IMR-90 (cell line): ENCODE results near the gene ESR2. TPM values are rescaled to one million over a fixed set of nuclear protein-coding genes. Genes with fewer than 3 reads are reported as not detected.

Experiments used
- ATAC-seq: fragments of 200-7000 bp; cut with Tn5 transposase; 2 replicates; pipeline ENCODE4 v1.9.1; 2020; ENCODE audit warnings: low read depth, mild to moderate bottlenecking, moderate library complexity
- BruUV-seq: library from RNA; stranded (reverse); fragments of 400-500 nt; replicated peaks from 2 replicates; lab custom pipeline; 2021; lab: Mats Ljungman, UMichigan
- CTCF ChIA-PET: fragments of 300-600 bp; formaldehyde crosslinking; extraction: SDS; loops from one replicate; lab custom pipeline; 2021; ENCODE audit warnings: antibody characterized with exemption; lab: Yijun Ruan, JAX
- POLR2A ChIA-PET: fragments of 300-600 bp; sonication (Branson Sonifier 250); formaldehyde crosslinking; loops from one replicate; lab custom pipeline; 2022; ENCODE audit warnings: antibody characterized with exemption; ENCODE audit not compliant: unreplicated experiment; lab: Charles Lee
- DNase-seq: peaks from one replicate; pipeline ENCODE4 v3.0.0; 2013
- H2AFZ ChIP-seq: replicated peaks from 2 replicates; pipeline ENCODE3; 2013; ENCODE audit warnings: low read length, mild to moderate bottlenecking; ENCODE audit not compliant: poor library complexity
- H2AK5ac ChIP-seq: 2 replicates; pipeline ENCODE4 v1.6.1; 2013; ENCODE audit warnings: low read depth, low read length, inconsistent platforms
- H2AK9ac ChIP-seq: replicated peaks from 2 replicates; pipeline ENCODE3; 2013; ENCODE audit warnings: mild to moderate bottlenecking, low read depth, low read length, moderate library complexity; ENCODE audit not compliant: poor library complexity
- H2BK120ac ChIP-seq: 2 replicates; pipeline ENCODE4 v1.6.1; 2013; ENCODE audit warnings: low read depth, low read length, inconsistent platforms
- H2BK15ac ChIP-seq: 3 replicates; pipeline ENCODE4 v1.6.1; 2013; ENCODE audit warnings: low read depth, low read length, inconsistent platforms
- H2BK20ac ChIP-seq: 2 replicates; pipeline ENCODE4 v1.6.1; 2013; ENCODE audit warnings: low read depth, mild to moderate bottlenecking, inconsistent platforms, low read length, moderate library complexity
- H2BK5ac ChIP-seq: 2 replicates; pipeline ENCODE4 v1.6.1; 2013; ENCODE audit warnings: mild to moderate bottlenecking, low read depth, low read length, inconsistent platforms; ENCODE audit not compliant: poor library complexity, severe bottlenecking
- H3K14ac ChIP-seq: replicated peaks from 2 replicates; pipeline ENCODE4 v1.6.1; 2013; ENCODE audit warnings: low read depth, low read length, inconsistent platforms
- H3K18ac ChIP-seq: 2 replicates; pipeline ENCODE4 v1.6.1; 2013; ENCODE audit warnings: low read depth, low read length, control low read depth
- H3K23ac ChIP-seq: 2 replicates; pipeline ENCODE4 v1.6.1; 2013; ENCODE audit warnings: low read depth, low read length, inconsistent platforms
- H3K27ac ChIP-seq: 2 replicates; pipeline ENCODE4 v1.5.1; 2013; ENCODE audit warnings: mild to moderate bottlenecking, control low read depth, low read length; ENCODE audit not compliant: insufficient read depth
- H3K27me3 ChIP-seq: 2 replicates; pipeline ENCODE4 v1.6.1; 2013; ENCODE audit warnings: low read length; ENCODE audit not compliant: control insufficient read depth, insufficient read depth
- H3K36me3 ChIP-seq: 2 replicates; pipeline ENCODE4 v1.6.1; 2013; ENCODE audit warnings: low read length, mixed read lengths; ENCODE audit not compliant: control insufficient read depth, insufficient read depth
- H3K4ac ChIP-seq: 2 replicates; pipeline ENCODE4 v1.6.1; 2013; ENCODE audit warnings: low read depth, low read length, inconsistent platforms
- H3K4me1 ChIP-seq: 2 replicates; pipeline ENCODE4 v1.6.1; 2013; ENCODE audit warnings: low read length, mixed read lengths; ENCODE audit not compliant: control insufficient read depth, insufficient read depth
- H3K4me2 ChIP-seq: 2 replicates; pipeline ENCODE4 v1.6.1; 2013; ENCODE audit warnings: low read depth, mild to moderate bottlenecking, control low read depth, low read length, moderate library complexity
- H3K4me3 ChIP-seq: 2 replicates; pipeline ENCODE4 v1.5.1; 2013; ENCODE audit warnings: low read depth, mild to moderate bottlenecking, control low read depth, low read length, moderate library complexity; ENCODE audit not compliant: insufficient read depth
- H3K56ac ChIP-seq: 2 replicates; pipeline ENCODE4 v1.6.1; 2013; ENCODE audit warnings: low read length, inconsistent platforms; ENCODE audit not compliant: insufficient read depth; ENCODE audit errors: extremely low read depth
- H3K79me1 ChIP-seq, 2 experiments: 2 replicates each; pipeline ENCODE4 v1.6.1; 2013; ENCODE audit warnings: low read length in 2 of 2, inconsistent platforms in 1 of 2, low read depth in 1 of 2
- H3K9ac ChIP-seq: 2 replicates; pipeline ENCODE4 v1.6.1; 2013; ENCODE audit warnings: low read depth, low read length, control low read depth
- H3K9me1 ChIP-seq: 2 replicates; pipeline ENCODE4 v1.6.1; 2013; ENCODE audit warnings: low read length, inconsistent platforms; ENCODE audit not compliant: insufficient read depth
- H3K9me3 ChIP-seq: 2 replicates; pipeline ENCODE4 v1.6.1; 2013; ENCODE audit warnings: low read length; ENCODE audit not compliant: control insufficient read depth, insufficient read depth
- H4K20me1 ChIP-seq: 2 replicates; pipeline ENCODE4 v1.6.1; 2013; ENCODE audit warnings: low read length, inconsistent platforms; ENCODE audit not compliant: insufficient read depth
- H4K5ac ChIP-seq: 2 replicates; pipeline ENCODE4 v1.6.1; 2013; ENCODE audit warnings: mild to moderate bottlenecking, low read depth, low read length, control low read depth
- H4K8ac ChIP-seq, 2 experiments: 2 replicates each; pipeline ENCODE4 v1.6.1; 2013; ENCODE audit warnings: low read depth in 2 of 2, low read length in 2 of 2, control low read depth in 1 of 2, inconsistent platforms in 1 of 2
- H4K91ac ChIP-seq: 2 replicates; pipeline ENCODE4 v1.6.1; 2013; ENCODE audit warnings: low read depth, low read length, inconsistent platforms; ENCODE audit not compliant: insufficient read depth
- CEBPB ChIP-seq: IDR thresholded peaks from 2 replicates; pipeline ENCODE4 v1.6.1; 2012; ENCODE audit warnings: low read depth, low read length, improper control_type of control experiment
- CTCF ChIP-seq: conservative IDR thresholded peaks from 2 replicates; pipeline ENCODE4 v1.5.1; 2012; ENCODE audit warnings: mild to moderate bottlenecking, low read depth, low read length, improper control_type of control experiment
- WGBS, 2 experiments: methylation state at CpG; one replicate each; pipeline versions ENCODE4 v1.1.5 to v1.1.7; 2013; ENCODE audit warnings: missing lambda C conversion rate in 2 of 2; ENCODE audit not compliant: insufficient read length in 1 of 2; ENCODE audit errors: extremely low coverage in 2 of 2; 5-methylcytosine and 5-hydroxymethylcytosine counted together
- dilution Hi-C: fragments of 300-500 bp; cut with HindIII; formaldehyde crosslinking; loops from one replicate; pipeline ENCODE4 v1.14.3; 2018; ENCODE audit warnings: low sequenced_read_pairs; ENCODE audit not compliant: unreplicated experiment
- in situ Hi-C: fragments of 300-500 bp; cut with MboI; formaldehyde crosslinking; loops from 3 replicates; pipeline ENCODE4 v1.14.3; 2019; ENCODE audit warnings: low sequenced_read_pairs, inconsistent platforms, mixed read lengths
- intact Hi-C: fragments of 100-400 bp; cut with micrococcal nuclease; formaldehyde crosslinking; loops from 2 replicates; pipeline ENCODE4 v1.10.0; 2022
- polyA plus RNA-seq, 3 experiments: library from polyadenylated mRNA; depleted of rRNA; stranded (reverse); fragments of >200 nt; gene quantifications; 2 replicates each; pipeline ENCODE4 v1.2.3, GENCODE V29; 2012; ENCODE audit warnings: low replicate concordance in 1 of 3
- total RNA-seq: library from RNA; depleted of rRNA; stranded (reverse); fragments of >200 nt; gene quantifications from 2 replicates; pipeline ENCODE4 v1.2.3, GENCODE V29; 2012

Gene ESR2
- total and polyA plus RNA-seq, 2 of the 4 experiments (the other 2 are of a cell fraction), result under 0.01 to 0.03 TPM

- Histone ChIP-seq H3K4me2 (no peak overlapping the region), H2BK20ac (no peak overlapping the region), H4K8ac (no peak overlapping the region), H3K4me3 (no peak overlapping the region), H3K23ac (no peak overlapping the region), H2BK5ac (no peak overlapping the region), H4K20me1 (no peaks in the 10 kb centered on the region), H3K9ac (no peak overlapping the region), H2AK9ac (no peak overlapping the region), H3K14ac (no peak overlapping the region), H4K5ac (no peak overlapping the region), H3K4me1 (no peaks in the 10 kb centered on the region), H3K79me1 (no peaks in the 10 kb centered on the region), H3K9me3 (no peaks in the 10 kb centered on the region), H3K56ac (no peak overlapping the region), H3K4ac (no peak overlapping the region), H3K27me3 (no peaks in the 10 kb centered on the region), H3K9me1 (peaks cover 3% of the 10 kb centered on the region; the same call in 1 of the 2 replicates), H2BK120ac (no peak overlapping the region), H4K91ac (no peak overlapping the region), H2BK15ac (no peak overlapping the region), H2AK5ac (no peak overlapping the region), H3K27ac (no peak overlapping the region), H3K36me3 (peaks cover 4% of the 10 kb centered on the region), H3K18ac (no peak overlapping the region), H2AFZ (no peak overlapping the region)
- no peak for TF ChIP-seq CEBPB
- TF ChIP-seq CTCF, result no peak
- WGBS, 2 experiments, result 80% methylated on average over 2 of the region's 6 CpGs; no CpG with 5 or more reads in 1 of the 2 experiments
- no peak for DNase-seq
- dilution Hi-C loops (no loop called here), in situ Hi-C loops (no loop called here), intact Hi-C loops (no loop called here)
- ATAC-seq, result no peak
- ChIA-PET POLR2A (no interaction called here), CTCF (no interaction called here)
- BruUV-seq, result no TSS peak
Measured at GRCh38 chr14:64126548-64126947, 167.6 kb downstream of the ESR2 start.
